ENCODE measurements around the gene FBLN2.

DNA sequence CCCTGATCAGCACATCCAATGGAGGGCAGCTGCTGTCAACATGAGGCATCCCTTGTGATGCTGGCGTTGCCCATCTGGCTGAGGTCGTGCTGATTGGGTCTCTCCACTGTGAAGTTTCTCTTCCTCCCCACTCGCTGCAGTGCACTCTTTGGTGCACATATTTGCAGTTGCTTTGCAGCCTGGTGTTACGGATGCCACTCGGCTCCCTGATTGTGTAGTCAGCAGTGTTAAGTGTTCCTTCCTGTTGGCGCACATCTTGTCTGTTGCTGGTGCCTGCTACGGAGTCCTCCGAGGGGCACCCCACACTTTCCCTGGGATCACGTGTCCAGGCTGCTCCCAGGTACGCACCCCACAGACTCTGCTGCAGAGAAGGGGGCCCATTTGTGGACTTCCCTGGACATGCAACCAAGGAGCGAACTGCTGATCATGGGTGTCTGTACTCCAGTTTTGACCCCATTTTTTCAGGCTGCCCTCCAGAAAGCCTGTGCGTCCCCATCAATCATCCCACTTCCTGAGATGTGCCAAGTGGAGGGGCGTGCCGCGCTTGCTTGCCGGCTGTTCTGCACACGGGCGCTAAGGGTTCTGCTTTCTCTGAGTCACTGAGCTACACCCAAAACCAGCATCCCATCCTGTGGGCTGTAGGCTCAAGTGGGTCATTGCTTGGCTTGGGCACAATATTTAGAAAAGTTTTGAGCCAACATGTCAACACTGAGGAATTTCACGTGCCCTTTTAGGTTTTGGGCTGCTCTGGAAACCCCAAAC lies 98.6 kb downstream of the FBLN2 start:
- TF ChIP-seq, protein P1, sequence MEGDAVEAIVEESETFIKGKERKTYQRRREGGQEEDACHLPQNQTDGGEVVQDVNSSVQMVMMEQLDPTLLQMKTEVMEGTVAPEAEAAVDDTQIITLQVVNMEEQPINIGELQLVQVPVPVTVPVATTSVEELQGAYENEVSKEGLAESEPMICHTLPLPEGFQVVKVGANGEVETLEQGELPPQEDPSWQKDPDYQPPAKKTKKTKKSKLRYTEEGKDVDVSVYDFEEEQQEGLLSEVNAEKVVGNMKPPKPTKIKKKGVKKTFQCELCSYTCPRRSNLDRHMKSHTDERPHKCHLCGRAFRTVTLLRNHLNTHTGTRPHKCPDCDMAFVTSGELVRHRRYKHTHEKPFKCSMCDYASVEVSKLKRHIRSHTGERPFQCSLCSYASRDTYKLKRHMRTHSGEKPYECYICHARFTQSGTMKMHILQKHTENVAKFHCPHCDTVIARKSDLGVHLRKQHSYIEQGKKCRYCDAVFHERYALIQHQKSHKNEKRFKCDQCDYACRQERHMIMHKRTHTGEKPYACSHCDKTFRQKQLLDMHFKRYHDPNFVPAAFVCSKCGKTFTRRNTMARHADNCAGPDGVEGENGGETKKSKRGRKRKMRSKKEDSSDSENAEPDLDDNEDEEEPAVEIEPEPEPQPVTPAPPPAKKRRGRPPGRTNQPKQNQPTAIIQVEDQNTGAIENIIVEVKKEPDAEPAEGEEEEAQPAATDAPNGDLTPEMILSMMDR (conservative IDR thresholded peaks at IDR 0.05; ENCODE audit: low read depth, low read length) = no peak
- no peak for TF ChIP-seq POLR2A (IDR thresholded peaks at IDR 0.05; ENCODE audit: low read depth, low read length)
- TF ChIP-seq RAD21 (IDR thresholded peaks at IDR 0.05; ENCODE audit: low read length) = no peak
- no peak for TF ChIP-seq FOS (IDR thresholded peaks at IDR 0.05; ENCODE audit: low read depth, low read length)
- TF ChIP-seq CEBPB (IDR thresholded peaks at IDR 0.05; ENCODE audit: low read depth, low read length) = no peak
- TF ChIP-seq SMC3 (IDR thresholded peaks at IDR 0.05; ENCODE audit: low read depth, low read length) = no peak

Measured in IMR-90 (cell line).